B cell (primary cell): Measurements from ENCODE around the gene ALX3.

Source experiments
- EZH2 ChIP-seq: IDR thresholded peaks from 2 replicates; pipeline ENCODE4 v1.6.1; 2012; ENCODE audit warnings: borderline replicate concordance, low read depth, mild to moderate bottlenecking, moderate library complexity, low read length; ENCODE audit not compliant: insufficient read depth, poor library complexity, severe bottlenecking
- TF ChIP-seq, protein P1 (sequence below): fragments of 200-600 bp; IDR thresholded peaks from one replicate; pipeline ENCODE4 v1.8.0; 2022; ENCODE audit warnings: antibody characterized with exemption, mild to moderate bottlenecking

DNA sequence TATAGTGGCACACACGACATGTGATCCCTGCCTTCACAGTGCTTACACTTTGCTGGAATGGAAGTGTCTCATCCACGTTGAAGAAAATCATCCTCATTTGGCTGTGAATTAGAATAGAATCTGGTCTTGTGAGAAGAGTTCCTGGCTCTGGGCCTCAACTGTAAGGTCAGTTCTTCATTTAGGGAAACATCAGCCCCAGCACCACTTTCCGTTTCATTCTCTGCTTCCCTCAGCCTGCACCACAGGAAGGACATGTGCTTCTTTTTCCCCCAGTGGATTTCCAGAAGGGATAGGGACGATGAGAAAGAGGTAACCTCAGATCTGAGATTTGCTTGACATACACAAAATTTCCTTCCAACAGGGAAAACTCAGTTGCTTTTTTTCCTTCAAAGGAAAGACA, 3.7 kb upstream of the ALX3 start:
- TF ChIP-seq, protein P1, sequence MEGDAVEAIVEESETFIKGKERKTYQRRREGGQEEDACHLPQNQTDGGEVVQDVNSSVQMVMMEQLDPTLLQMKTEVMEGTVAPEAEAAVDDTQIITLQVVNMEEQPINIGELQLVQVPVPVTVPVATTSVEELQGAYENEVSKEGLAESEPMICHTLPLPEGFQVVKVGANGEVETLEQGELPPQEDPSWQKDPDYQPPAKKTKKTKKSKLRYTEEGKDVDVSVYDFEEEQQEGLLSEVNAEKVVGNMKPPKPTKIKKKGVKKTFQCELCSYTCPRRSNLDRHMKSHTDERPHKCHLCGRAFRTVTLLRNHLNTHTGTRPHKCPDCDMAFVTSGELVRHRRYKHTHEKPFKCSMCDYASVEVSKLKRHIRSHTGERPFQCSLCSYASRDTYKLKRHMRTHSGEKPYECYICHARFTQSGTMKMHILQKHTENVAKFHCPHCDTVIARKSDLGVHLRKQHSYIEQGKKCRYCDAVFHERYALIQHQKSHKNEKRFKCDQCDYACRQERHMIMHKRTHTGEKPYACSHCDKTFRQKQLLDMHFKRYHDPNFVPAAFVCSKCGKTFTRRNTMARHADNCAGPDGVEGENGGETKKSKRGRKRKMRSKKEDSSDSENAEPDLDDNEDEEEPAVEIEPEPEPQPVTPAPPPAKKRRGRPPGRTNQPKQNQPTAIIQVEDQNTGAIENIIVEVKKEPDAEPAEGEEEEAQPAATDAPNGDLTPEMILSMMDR = no peak
- TF ChIP-seq EZH2 = no peak
